HG03095 (cell line): Measurements from ENCODE around the gene MTHFD1L.

Experiments used
- ATAC-seq: cut with Tn5 transposase; IDR thresholded peaks from one replicate; pipeline ENCODE4 v1.9.1; 2021; ENCODE audit warnings: moderate library complexity; ENCODE audit not compliant: unreplicated experiment

The MTHFD1L gene

GRCh38 chr6:150897400-150897943, 32.0 kb downstream of the MTHFD1L start:
- ATAC-seq = peak; percentile 40

GRCh38 chr6:150898399-150899170, 33.1 kb downstream of the MTHFD1L start:
- peak; percentile 44 for ATAC-seq

GRCh38 chr6:150899231-150899630, 33.7 kb downstream of the MTHFD1L start:
- ATAC-seq = no peak

GRCh38 chr6:150900049-150900448, 34.5 kb downstream of the MTHFD1L start:
- no peak for ATAC-seq

- ATAC-seq = no peak
Measured at GRCh38 chr6:150902142-150902776, 36.8 kb downstream of the MTHFD1L start.

- no peak for ATAC-seq
Measured at GRCh38 chr6:150905769-150906168, 40.3 kb downstream of the MTHFD1L start.

GRCh38 chr6:150906641-150907326, 41.3 kb downstream of the MTHFD1L start:
- no peak for ATAC-seq

GRCh38 chr6:150907383-150907782, 41.9 kb downstream of the MTHFD1L start:
- ATAC-seq = no peak

GRCh38 chr6:150908901-150909300, 43.4 kb downstream of the MTHFD1L start:
- no peak for ATAC-seq

GRCh38 chr6:150910561-150910960, 45.1 kb downstream of the MTHFD1L start:
- ATAC-seq = no peak

GRCh38 chr6:150914372-150914771, 48.9 kb downstream of the MTHFD1L start:
- ATAC-seq = no peak

GRCh38 chr6:150915131-150915879, 49.8 kb downstream of the MTHFD1L start:
- ATAC-seq = no peak

- no peak for ATAC-seq
Measured at GRCh38 chr6:150915880-150916265, 50.4 kb downstream of the MTHFD1L start.

GRCh38 chr6:150919938-150920337, 54.4 kb downstream of the MTHFD1L start:
- ATAC-seq = no peak

- no peak for ATAC-seq
Measured at GRCh38 chr6:150922137-150922536, 56.6 kb downstream of the MTHFD1L start.

- peak; percentile 57 for ATAC-seq
Measured at GRCh38 chr6:150924808-150925589, 59.5 kb downstream of the MTHFD1L start.

- ATAC-seq = no peak
Measured at GRCh38 chr6:150925590-150925928, 60.1 kb downstream of the MTHFD1L start.

GRCh38 chr6:150925976-150926375, 60.5 kb downstream of the MTHFD1L start:
- no peak for ATAC-seq

- ATAC-seq = no peak
Measured at GRCh38 chr6:150928882-150929281, 63.4 kb downstream of the MTHFD1L start.

- no peak for ATAC-seq
Measured at GRCh38 chr6:150929416-150929815, 63.9 kb downstream of the MTHFD1L start.
